Measurements from ENCODE around the gene RIC8B.
"Not testable (repeated sequence)": the region's sequence is repeated elsewhere in the genome, so short reads cannot be mapped to it uniquely, and the experiment has no call there.

Gene RIC8B

GRCh38 chr12:106774005-106774807 is at the start of gene RIC8B:
Gene RIC8B, plus strand, starts transcription at chr12:106774682. Its CDS starts 64 bp downstream, at chr12:106774746.
- in situ Hi-C loops (cut with HindIII; ENCODE audit: low sequenced_read_pairs): no loop called here

GRCh38 chr12:106724934-106725333 is 49.5 kb upstream of the RIC8B start:
- in situ Hi-C loops (cut with HindIII; ENCODE audit: low sequenced_read_pairs): no loop called here

GRCh38 chr12:106726603-106727202 is 47.8 kb upstream of the RIC8B start:
- in situ Hi-C loops (cut with HindIII; ENCODE audit: low sequenced_read_pairs): not testable (repeated sequence)

- in situ Hi-C loops (cut with HindIII; ENCODE audit: low sequenced_read_pairs): no loop called here
Measured at GRCh38 chr12:106729611-106730010, 44.9 kb upstream of the RIC8B start.

GRCh38 chr12:106732890-106733289 is 41.6 kb upstream of the RIC8B start:
- in situ Hi-C loops (cut with HindIII; ENCODE audit: low sequenced_read_pairs): no loop called here

GRCh38 chr12:106733660-106734059 is 40.8 kb upstream of the RIC8B start:
- in situ Hi-C loops (cut with HindIII; ENCODE audit: low sequenced_read_pairs): no loop called here

- in situ Hi-C loops (cut with HindIII; ENCODE audit: low sequenced_read_pairs): no loop called here
Measured at GRCh38 chr12:106736051-106736957, 38.2 kb upstream of the RIC8B start.

GRCh38 chr12:106739318-106739717 is 35.2 kb upstream of the RIC8B start:
- in situ Hi-C loops (cut with HindIII; ENCODE audit: low sequenced_read_pairs): no loop called here

- in situ Hi-C loops (cut with HindIII; ENCODE audit: low sequenced_read_pairs): no loop called here
Measured at GRCh38 chr12:106739815-106740530, 34.5 kb upstream of the RIC8B start.

- in situ Hi-C loops (cut with HindIII; ENCODE audit: low sequenced_read_pairs): no loop called here
Measured at GRCh38 chr12:106740818-106741217, 33.7 kb upstream of the RIC8B start.

GRCh38 chr12:106741247-106741646 is 33.2 kb upstream of the RIC8B start:
- in situ Hi-C loops (cut with HindIII; ENCODE audit: low sequenced_read_pairs): no loop called here

GRCh38 chr12:106743270-106743988 is 31.1 kb upstream of the RIC8B start:
- in situ Hi-C loops (cut with HindIII; ENCODE audit: low sequenced_read_pairs): no loop called here

GRCh38 chr12:106744600-106744999 is 29.9 kb upstream of the RIC8B start:
- in situ Hi-C loops (cut with HindIII; ENCODE audit: low sequenced_read_pairs): no loop called here

- in situ Hi-C loops (cut with HindIII; ENCODE audit: low sequenced_read_pairs): no loop called here
Measured at GRCh38 chr12:106745181-106745745, 29.2 kb upstream of the RIC8B start.

GRCh38 chr12:106747973-106748436 is 26.5 kb upstream of the RIC8B start:
- in situ Hi-C loops (cut with HindIII; ENCODE audit: low sequenced_read_pairs): no loop called here

GRCh38 chr12:106750524-106750923 is 24.0 kb upstream of the RIC8B start:
- in situ Hi-C loops (cut with HindIII; ENCODE audit: low sequenced_read_pairs): no loop called here

- in situ Hi-C loops (cut with HindIII; ENCODE audit: low sequenced_read_pairs): no loop called here
Measured at GRCh38 chr12:106753526-106753925, 21.0 kb upstream of the RIC8B start.

- in situ Hi-C loops (cut with HindIII; ENCODE audit: low sequenced_read_pairs): no loop called here
Measured at GRCh38 chr12:106754331-106754730, 20.2 kb upstream of the RIC8B start.

- in situ Hi-C loops (cut with HindIII; ENCODE audit: low sequenced_read_pairs): no loop called here
Measured at GRCh38 chr12:106757623-106758348, 16.7 kb upstream of the RIC8B start.

All from DLD1 (cell line).